Measurements from ENCODE around the gene C11orf97.

C11orf97 gene

GRCh38 chr11:94513091-94513490 is 830 bp downstream of the C11orf97 start:
- DNase-seq (ENCODE audit: low read depth): no peak
- no peak for TF ChIP-seq CTCF (conservative IDR thresholded peaks at IDR 0.05; ENCODE audit: low read length)
- H3K4me3 ChIP-seq (ENCODE audit: low read length): no peak overlapping the region

GRCh38 chr11:94515398-94515797 is 3.1 kb downstream of the C11orf97 start:
- TF ChIP-seq CTCF (conservative IDR thresholded peaks at IDR 0.05; ENCODE audit: low read length): no peak
- no peak overlapping the region for H3K4me3 ChIP-seq (ENCODE audit: low read length)
- DNase-seq (ENCODE audit: low read depth): no peak

- no peak for DNase-seq (ENCODE audit: low read depth)
- H3K4me3 ChIP-seq (ENCODE audit: low read length): no peak overlapping the region
- TF ChIP-seq CTCF (conservative IDR thresholded peaks at IDR 0.05; ENCODE audit: low read length): no peak
Observed at GRCh38 chr11:94516725-94517124, 4.5 kb downstream of the C11orf97 start.

- no peak for DNase-seq (ENCODE audit: low read depth)
- no peak overlapping the region for H3K4me3 ChIP-seq (ENCODE audit: low read length)
- no peak for TF ChIP-seq CTCF (conservative IDR thresholded peaks at IDR 0.05; ENCODE audit: low read length)
Observed at GRCh38 chr11:94518300-94518699, 6.0 kb downstream of the C11orf97 start.

GRCh38 chr11:94519478-94520084 is 7.3 kb downstream of the C11orf97 start:
- no peak overlapping the region for H3K4me3 ChIP-seq (ENCODE audit: low read length)
- peak; percentile 25 for DNase-seq (ENCODE audit: low read depth)
- peak; percentile 71 for TF ChIP-seq CTCF (conservative IDR thresholded peaks at IDR 0.05; ENCODE audit: low read length)

- peak; percentile 63 for TF ChIP-seq CTCF (conservative IDR thresholded peaks at IDR 0.05; ENCODE audit: low read length)
- DNase-seq (ENCODE audit: low read depth): peak; percentile 42
- no peak overlapping the region for H3K4me3 ChIP-seq (ENCODE audit: low read length)
Observed at GRCh38 chr11:94521684-94522083, 9.4 kb downstream of the C11orf97 start.

GRCh38 chr11:94524341-94524740 is 12.1 kb downstream of the C11orf97 start:
- no peak for TF ChIP-seq CTCF (conservative IDR thresholded peaks at IDR 0.05; ENCODE audit: low read length)
- H3K4me3 ChIP-seq (ENCODE audit: low read length): no peak overlapping the region
- no peak for DNase-seq (ENCODE audit: low read depth)
